Measurements from ENCODE around the gene PTCHD1. TPM values are rescaled to one million over a fixed set of nuclear protein-coding genes. Genes with fewer than 3 reads are reported as not detected.

PTCHD1 gene
- total RNA-seq, 1 donor from 2014 or later = 1.3 TPM

DNA sequence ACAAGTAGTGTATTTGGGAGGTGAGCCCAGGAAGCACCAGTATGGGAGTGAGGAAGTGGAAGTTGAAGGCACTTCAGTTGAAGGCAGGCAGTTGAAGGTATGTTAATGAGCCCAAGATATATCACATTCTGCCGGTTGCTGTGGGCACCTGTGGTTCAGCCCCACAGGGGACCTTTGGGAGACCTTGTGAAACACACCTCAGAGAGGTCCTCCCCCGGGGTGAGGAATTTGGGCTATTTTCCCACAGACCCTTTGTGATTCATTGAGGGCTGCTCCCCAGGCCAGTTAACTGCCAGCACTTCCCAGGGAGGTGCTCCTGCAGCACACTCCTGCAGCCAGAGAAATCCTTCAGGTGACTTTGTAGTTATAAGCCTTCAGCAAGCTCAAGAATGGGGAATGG, 45.9 kb downstream of the PTCHD1 start:
- no peak overlapping the region for H3K27ac Mint-ChIP-seq (ENCODE audit: unreplicated experiment)
- TF ChIP-seq, protein P1, sequence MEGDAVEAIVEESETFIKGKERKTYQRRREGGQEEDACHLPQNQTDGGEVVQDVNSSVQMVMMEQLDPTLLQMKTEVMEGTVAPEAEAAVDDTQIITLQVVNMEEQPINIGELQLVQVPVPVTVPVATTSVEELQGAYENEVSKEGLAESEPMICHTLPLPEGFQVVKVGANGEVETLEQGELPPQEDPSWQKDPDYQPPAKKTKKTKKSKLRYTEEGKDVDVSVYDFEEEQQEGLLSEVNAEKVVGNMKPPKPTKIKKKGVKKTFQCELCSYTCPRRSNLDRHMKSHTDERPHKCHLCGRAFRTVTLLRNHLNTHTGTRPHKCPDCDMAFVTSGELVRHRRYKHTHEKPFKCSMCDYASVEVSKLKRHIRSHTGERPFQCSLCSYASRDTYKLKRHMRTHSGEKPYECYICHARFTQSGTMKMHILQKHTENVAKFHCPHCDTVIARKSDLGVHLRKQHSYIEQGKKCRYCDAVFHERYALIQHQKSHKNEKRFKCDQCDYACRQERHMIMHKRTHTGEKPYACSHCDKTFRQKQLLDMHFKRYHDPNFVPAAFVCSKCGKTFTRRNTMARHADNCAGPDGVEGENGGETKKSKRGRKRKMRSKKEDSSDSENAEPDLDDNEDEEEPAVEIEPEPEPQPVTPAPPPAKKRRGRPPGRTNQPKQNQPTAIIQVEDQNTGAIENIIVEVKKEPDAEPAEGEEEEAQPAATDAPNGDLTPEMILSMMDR (IDR thresholded peaks at IDR 0.05; ENCODE audit: partially characterized antibody, unreplicated experiment) = no peak
- H3K4me3 Mint-ChIP-seq (ENCODE audit: unreplicated experiment) = no peak overlapping the region
- H3K27me3 Mint-ChIP-seq (ENCODE audit: unreplicated experiment) = no peaks in the 10 kb centered on the region
- no peaks in the 10 kb centered on the region for H3K36me3 Mint-ChIP-seq (ENCODE audit: unreplicated experiment)
- peaks cover 7% of the 10 kb centered on the region for H3K4me1 Mint-ChIP-seq (ENCODE audit: low read depth, unreplicated experiment)
- no peaks in the 10 kb centered on the region for H3K9me3 Mint-ChIP-seq (ENCODE audit: unreplicated experiment)
- DNase-seq = no peak

DNA sequence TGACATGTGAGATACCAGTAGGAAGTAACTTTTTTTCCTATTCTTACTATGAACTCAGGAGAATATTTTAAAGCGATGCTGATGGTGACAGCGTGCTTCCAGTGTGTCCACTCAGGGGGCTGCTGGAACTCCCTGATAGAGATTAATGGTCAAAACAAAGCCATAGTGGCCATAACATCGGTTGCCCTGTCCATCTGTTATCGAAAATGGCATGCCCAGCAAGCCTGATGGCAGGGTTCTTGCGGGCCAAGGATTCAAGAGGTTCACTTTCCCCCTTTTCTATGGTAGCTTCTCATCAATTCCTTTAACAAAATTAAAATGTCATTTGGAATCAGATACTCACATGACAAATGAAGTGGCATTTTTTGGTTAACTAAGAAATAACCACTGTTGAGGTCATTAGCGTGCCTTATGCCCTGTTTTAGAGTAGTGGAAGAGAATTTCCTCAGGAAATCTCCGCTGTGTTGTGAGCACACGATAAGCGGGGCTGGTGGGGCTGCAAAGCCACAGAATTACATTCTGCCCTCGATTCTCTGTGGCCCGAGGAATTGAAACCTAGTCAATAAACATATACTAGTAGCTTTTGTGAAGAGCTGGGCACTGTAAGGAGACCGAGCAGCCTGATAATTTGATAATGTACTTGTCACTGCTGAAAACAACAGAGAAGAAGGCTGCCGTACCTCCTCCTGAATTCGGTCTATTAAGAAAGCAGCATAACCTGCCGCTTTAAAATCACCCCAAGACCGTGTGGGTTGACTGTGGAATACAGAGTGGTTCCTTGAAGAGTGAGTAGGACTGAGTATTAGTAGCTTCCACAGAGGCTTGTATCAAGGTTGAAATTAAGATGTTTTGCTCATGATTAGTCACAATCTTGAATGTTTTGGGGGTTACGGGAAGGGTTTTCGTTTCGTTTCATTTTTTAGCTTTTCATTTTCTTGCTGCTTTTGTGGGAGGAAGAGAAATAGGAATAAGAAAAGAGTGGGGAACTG, 46.7 kb downstream of the PTCHD1 start:
- Mint-ChIP-seq H3K4me3 (ENCODE audit: unreplicated experiment) (no peak overlapping the region), H3K4me1 (ENCODE audit: low read depth, unreplicated experiment) (peaks cover 7% of the 10 kb centered on the region), H3K27me3 (ENCODE audit: unreplicated experiment) (no peaks in the 10 kb centered on the region), H3K27ac (ENCODE audit: unreplicated experiment) (no peak overlapping the region), H3K9me3 (ENCODE audit: unreplicated experiment) (no peaks in the 10 kb centered on the region), H3K36me3 (ENCODE audit: unreplicated experiment) (no peaks in the 10 kb centered on the region)
- no peak for DNase-seq
- TF ChIP-seq, protein P1 (IDR thresholded peaks at IDR 0.05; ENCODE audit: partially characterized antibody, unreplicated experiment) = no peak

DNA sequence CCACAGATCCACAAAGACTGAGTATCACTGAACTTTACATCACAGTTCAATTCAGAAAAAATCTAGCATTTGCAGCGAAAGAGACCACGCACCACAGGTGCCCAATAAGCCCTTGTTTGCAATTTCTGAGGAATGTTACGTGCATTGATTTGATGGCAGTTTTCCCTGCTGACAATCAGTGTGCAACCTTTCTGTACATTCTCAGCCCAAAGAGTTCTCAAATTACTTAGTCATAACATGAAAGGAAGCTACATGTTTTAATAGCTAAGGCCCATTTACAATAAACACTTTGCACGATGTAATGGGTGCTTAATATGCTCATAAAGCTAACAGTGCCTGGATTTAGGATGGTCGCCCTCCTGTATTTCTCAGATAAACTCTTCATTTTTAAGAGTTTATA, 47.9 kb downstream of the PTCHD1 start:
- no peaks in the 10 kb centered on the region for H3K9me3 Mint-ChIP-seq (ENCODE audit: unreplicated experiment)
- H3K36me3 Mint-ChIP-seq (ENCODE audit: unreplicated experiment) = no peaks in the 10 kb centered on the region
- H3K27me3 Mint-ChIP-seq (ENCODE audit: unreplicated experiment) = no peaks in the 10 kb centered on the region
- no peak overlapping the region for H3K27ac Mint-ChIP-seq (ENCODE audit: unreplicated experiment)
- peaks cover 12% of the 10 kb centered on the region for H3K4me1 Mint-ChIP-seq (ENCODE audit: low read depth, unreplicated experiment)
- DNase-seq = no peak
- H3K4me3 Mint-ChIP-seq (ENCODE audit: unreplicated experiment) = no peak overlapping the region
- TF ChIP-seq, protein P1 (IDR thresholded peaks at IDR 0.05; ENCODE audit: partially characterized antibody, unreplicated experiment) = no peak

DNA sequence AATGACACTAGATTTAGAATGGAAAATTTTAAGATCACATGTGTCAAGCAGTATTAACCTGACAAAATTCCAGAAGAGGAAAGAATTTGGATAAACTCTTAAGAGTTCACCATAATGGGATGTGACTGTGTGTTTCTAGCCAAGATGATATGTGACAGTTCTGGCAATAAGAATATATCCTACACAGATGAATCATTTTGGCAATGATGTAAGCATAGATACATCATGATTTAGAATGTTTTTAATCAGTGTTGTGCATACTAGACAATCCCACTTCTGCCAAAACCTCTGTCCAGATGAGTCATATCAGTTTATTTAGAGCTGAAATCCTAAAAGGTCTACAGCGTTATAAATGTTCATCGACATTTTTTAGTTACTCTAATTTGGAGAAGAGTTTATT, 48.8 kb downstream of the PTCHD1 start:
- H3K27me3 Mint-ChIP-seq (ENCODE audit: unreplicated experiment) = no peaks in the 10 kb centered on the region
- no peak overlapping the region for H3K27ac Mint-ChIP-seq (ENCODE audit: unreplicated experiment)
- H3K4me3 Mint-ChIP-seq (ENCODE audit: unreplicated experiment) = no peak overlapping the region
- TF ChIP-seq, protein P1 (IDR thresholded peaks at IDR 0.05; ENCODE audit: partially characterized antibody, unreplicated experiment) = no peak
- H3K36me3 Mint-ChIP-seq (ENCODE audit: unreplicated experiment) = no peaks in the 10 kb centered on the region
- no peak for DNase-seq
- H3K4me1 Mint-ChIP-seq (ENCODE audit: low read depth, unreplicated experiment) = peaks cover 12% of the 10 kb centered on the region
- no peaks in the 10 kb centered on the region for H3K9me3 Mint-ChIP-seq (ENCODE audit: unreplicated experiment)

DNA sequence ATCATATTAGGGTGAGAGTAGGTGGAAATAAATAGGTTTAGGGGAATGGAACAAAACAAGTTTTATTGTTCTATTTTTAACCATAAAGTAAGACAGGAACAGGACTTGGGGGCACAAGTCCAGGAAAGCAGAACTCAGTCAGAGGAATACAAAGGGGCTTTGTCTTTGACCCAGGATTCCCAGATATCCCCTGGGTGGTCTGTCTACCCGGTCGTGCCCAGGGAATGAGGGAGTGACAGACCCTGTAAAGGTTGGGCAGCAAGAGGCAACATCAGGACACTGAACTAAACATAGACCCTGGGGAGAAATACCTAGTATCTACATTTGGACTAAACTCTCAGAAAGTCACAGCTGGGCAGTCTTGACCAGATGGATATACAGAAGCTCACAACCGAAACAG, 50.6 kb downstream of the PTCHD1 start:
- H3K36me3 Mint-ChIP-seq (ENCODE audit: unreplicated experiment) = no peaks in the 10 kb centered on the region
- TF ChIP-seq, protein P1 (IDR thresholded peaks at IDR 0.05; ENCODE audit: partially characterized antibody, unreplicated experiment) = no peak
- H3K27ac Mint-ChIP-seq (ENCODE audit: unreplicated experiment) = peak overlapping the region; percentile 45
- no peak for DNase-seq
- no peaks in the 10 kb centered on the region for H3K9me3 Mint-ChIP-seq (ENCODE audit: unreplicated experiment)
- H3K27me3 Mint-ChIP-seq (ENCODE audit: unreplicated experiment) = no peaks in the 10 kb centered on the region
- no peak overlapping the region for H3K4me3 Mint-ChIP-seq (ENCODE audit: unreplicated experiment)
- H3K4me1 Mint-ChIP-seq (ENCODE audit: low read depth, unreplicated experiment) = peaks cover 12% of the 10 kb centered on the region
